GM19239 (cell line): ENCODE data around the gene RIC3.

Source experiments
- DNase-seq: peaks from one replicate; pipeline ENCODE4 v3.0.0; 2011; ENCODE audit warnings: low spot score; ENCODE audit not compliant: insufficient read length
- FAIRE-seq: peaks from 2 replicates; lab custom pipeline; 2011; peaks lifted over from hg19 to GRCh38; lab: Jason Lieb, UNC

Gene RIC3

DNA sequence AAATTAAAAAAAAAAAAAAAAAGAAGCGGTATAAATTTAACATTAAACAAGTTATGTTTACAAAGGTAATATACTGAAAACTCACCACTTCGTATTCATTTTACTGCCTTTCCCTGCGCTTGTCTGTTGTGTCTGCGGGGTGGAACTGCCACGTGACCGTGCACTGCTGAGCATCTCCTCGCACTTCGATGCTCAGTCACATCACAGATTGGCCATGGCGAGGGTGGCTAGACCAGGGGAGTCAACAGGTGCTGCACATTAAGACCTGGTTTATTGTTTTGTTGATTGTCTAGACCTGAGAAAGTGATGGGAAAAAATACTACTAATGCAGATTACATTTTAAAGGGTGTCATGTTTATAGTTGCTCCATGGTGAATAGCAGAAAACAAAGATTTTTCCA lies 110.6 kb downstream of the RIC3 start:
- DNase-seq, result no peak
- FAIRE-seq, result no peak

DNA sequence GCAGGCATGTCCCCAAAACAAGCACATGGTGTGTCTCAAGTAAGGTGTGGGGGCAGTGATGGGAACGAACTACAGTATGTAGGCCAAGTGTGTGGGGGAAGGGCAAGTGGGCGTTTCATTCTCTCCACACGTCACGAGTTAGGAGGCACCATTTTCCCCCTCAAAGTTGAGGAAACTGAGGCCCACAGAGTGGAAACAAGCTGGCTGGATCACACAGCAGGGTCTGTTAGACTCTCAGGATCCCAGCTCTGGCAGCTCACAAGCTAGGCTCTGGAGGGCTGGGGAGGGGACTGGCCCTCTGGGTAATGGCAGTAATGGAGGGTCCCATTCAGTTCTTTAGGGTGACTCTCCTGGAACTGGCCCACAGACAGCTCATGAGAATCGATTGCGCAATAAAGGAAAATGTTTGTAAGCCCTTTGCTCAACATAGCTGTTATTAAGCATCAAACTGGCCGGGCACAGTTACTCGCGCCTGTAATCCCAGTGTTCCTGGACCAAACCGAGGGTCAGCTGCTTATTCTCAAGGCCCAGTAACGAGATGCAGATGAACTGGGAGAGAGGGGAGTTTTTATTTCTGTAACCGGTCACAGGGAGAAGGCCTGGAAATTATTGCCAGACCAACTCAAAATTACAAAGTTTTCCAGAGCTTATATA lies 111.9 kb downstream of the RIC3 start:
- FAIRE-seq (no peak), DNase-seq (no peak)
